Activated T-cell treated with anti-CD3 and anti-CD28 coated beads for 24 hours (primary cell): ENCODE data around the gene GEMIN8.

Experiments
- DNase-seq: peaks from one replicate; pipeline ENCODE4 v3.0.0-alpha.2; 2020; ENCODE audit warnings: low read depth

The GEMIN8 gene

GRCh38 chrX:14015941-14016340, 13.8 kb downstream of the GEMIN8 start:
- DNase-seq, result no peak

GRCh38 chrX:14015294-14015693, 14.4 kb downstream of the GEMIN8 start:
- no peak for DNase-seq

- DNase-seq, result no peak
Observed at GRCh38 chrX:14014526-14014925, 15.2 kb downstream of the GEMIN8 start.

- no peak for DNase-seq
Observed at GRCh38 chrX:14013054-14013453, 16.6 kb downstream of the GEMIN8 start.

GRCh38 chrX:14010566-14010965, 19.1 kb downstream of the GEMIN8 start:
- no peak for DNase-seq

GRCh38 chrX:14006540-14006939, 23.2 kb downstream of the GEMIN8 start:
- DNase-seq, result no peak

- DNase-seq, result no peak
Observed at GRCh38 chrX:14003876-14004425, 25.7 kb downstream of the GEMIN8 start.

- no peak for DNase-seq
Observed at GRCh38 chrX:14003028-14003427, 26.7 kb downstream of the GEMIN8 start.

GRCh38 chrX:13996650-13997049, 33.0 kb downstream of the GEMIN8 start:
- DNase-seq, result no peak

- no peak for DNase-seq
Observed at GRCh38 chrX:13994536-13995080, 35.1 kb downstream of the GEMIN8 start.

GRCh38 chrX:13994104-13994503, 35.6 kb downstream of the GEMIN8 start:
- DNase-seq, result no peak

- DNase-seq, result no peak
Observed at GRCh38 chrX:13990126-13990800, 39.4 kb downstream of the GEMIN8 start.

- DNase-seq, result no peak
Observed at GRCh38 chrX:13985697-13986435, 43.8 kb downstream of the GEMIN8 start.

- DNase-seq, result no peak
Observed at GRCh38 chrX:13983734-13984133, 46.0 kb downstream of the GEMIN8 start.

GRCh38 chrX:13968198-13968597, 61.5 kb downstream of the GEMIN8 start:
- DNase-seq, result no peak

- no peak for DNase-seq
Observed at GRCh38 chrX:13967636-13968035, 62.1 kb downstream of the GEMIN8 start.

- no peak for DNase-seq
Observed at GRCh38 chrX:13966793-13967125, 62.9 kb downstream of the GEMIN8 start.

GRCh38 chrX:13966071-13966792, 63.5 kb downstream of the GEMIN8 start:
- DNase-seq, result no peak

- no peak for DNase-seq
Observed at GRCh38 chrX:13965531-13965930, 64.2 kb downstream of the GEMIN8 start.

- no peak for DNase-seq
Observed at GRCh38 chrX:13956998-13957397, 72.7 kb downstream of the GEMIN8 start.
